ENCODE data around the gene PPHLN1. TPM values are rescaled to one million over a fixed set of nuclear protein-coding genes. Genes with fewer than 3 reads are reported as not detected.

Gene PPHLN1
- total RNA-seq, 1 donor from 2014 or later, result 41.8 TPM

- no peak for TF ChIP-seq CTCF (IDR thresholded peaks at IDR 0.05)
- Histone ChIP-seq H3K9me3 (no peaks in the 10 kb centered on the region), H3K4me3 (no peak overlapping the region), H3K36me3 (no peaks in the 10 kb centered on the region), H3K4me1 (peaks cover 14% of the 10 kb centered on the region), H3K27ac (no peak overlapping the region), H3K27me3 (no peaks in the 10 kb centered on the region)
- intact Hi-C loops (cut with DNase I), result no loop called here
- DNase-seq, result no peak
- no peak for ATAC-seq
Observed at GRCh38 chr12:42421844-42422779, 96.1 kb downstream of the PPHLN1 start.

- Histone ChIP-seq H3K4me3 (no peak overlapping the region), H3K36me3 (no peaks in the 10 kb centered on the region), H3K9me3 (no peaks in the 10 kb centered on the region), H3K27me3 (no peaks in the 10 kb centered on the region), H3K4me1 (peaks cover 14% of the 10 kb centered on the region), H3K27ac (no peak overlapping the region)
- TF ChIP-seq CTCF (IDR thresholded peaks at IDR 0.05), result no peak
- no peak for DNase-seq
- ATAC-seq, result no peak
- intact Hi-C loops (cut with DNase I), result no loop called here
Observed at GRCh38 chr12:42422785-42423184, 96.8 kb downstream of the PPHLN1 start.

GRCh38 chr12:42426746-42427145 lies 100.8 kb downstream of the PPHLN1 start:
- ATAC-seq, result peak; percentile 75
- H3K9me3 ChIP-seq, result no peaks in the 10 kb centered on the region
- H3K4me3 ChIP-seq, result no peak overlapping the region
- intact Hi-C loops (cut with DNase I), result no loop called here
- no peak overlapping the region for H3K27ac ChIP-seq
- H3K27me3 ChIP-seq, result no peaks in the 10 kb centered on the region
- H3K4me1 ChIP-seq, result peaks cover 14% of the 10 kb centered on the region
- no peak for TF ChIP-seq CTCF (IDR thresholded peaks at IDR 0.05)
- no peak for DNase-seq
- peaks cover 5% of the 10 kb centered on the region for H3K36me3 ChIP-seq

GRCh38 chr12:42428850-42429249 lies 102.9 kb downstream of the PPHLN1 start:
- Histone ChIP-seq H3K4me1 (no peaks in the 10 kb centered on the region), H3K4me3 (no peak overlapping the region), H3K36me3 (peaks cover 16% of the 10 kb centered on the region), H3K27me3 (no peaks in the 10 kb centered on the region), H3K27ac (no peak overlapping the region), H3K9me3 (no peaks in the 10 kb centered on the region)
- DNase-seq, result no peak
- TF ChIP-seq CTCF (IDR thresholded peaks at IDR 0.05), result no peak
- intact Hi-C loops (cut with DNase I), result no loop called here
- no peak for ATAC-seq

GRCh38 chr12:42432517-42433140 lies 106.7 kb downstream of the PPHLN1 start:
- Histone ChIP-seq H3K36me3 (peaks cover 16% of the 10 kb centered on the region), H3K9me3 (no peaks in the 10 kb centered on the region), H3K4me1 (no peaks in the 10 kb centered on the region), H3K4me3 (no peak overlapping the region), H3K27me3 (no peaks in the 10 kb centered on the region), H3K27ac (no peak overlapping the region)
- no peak for ATAC-seq
- no peak for TF ChIP-seq CTCF (IDR thresholded peaks at IDR 0.05)
- intact Hi-C loops (cut with DNase I), result no loop called here
- DNase-seq, result no peak
